ENCODE measurements around the gene AIG1. TPM values are rescaled to one million over a fixed set of nuclear protein-coding genes. Genes with fewer than 3 reads are reported as not detected.

The AIG1 gene
- total and polyA plus RNA-seq, 2 of the 13 experiments (the other 11 are each of a cell fraction or from before 2014, with no cell fraction given) = 115 to 197 TPM

DNA sequence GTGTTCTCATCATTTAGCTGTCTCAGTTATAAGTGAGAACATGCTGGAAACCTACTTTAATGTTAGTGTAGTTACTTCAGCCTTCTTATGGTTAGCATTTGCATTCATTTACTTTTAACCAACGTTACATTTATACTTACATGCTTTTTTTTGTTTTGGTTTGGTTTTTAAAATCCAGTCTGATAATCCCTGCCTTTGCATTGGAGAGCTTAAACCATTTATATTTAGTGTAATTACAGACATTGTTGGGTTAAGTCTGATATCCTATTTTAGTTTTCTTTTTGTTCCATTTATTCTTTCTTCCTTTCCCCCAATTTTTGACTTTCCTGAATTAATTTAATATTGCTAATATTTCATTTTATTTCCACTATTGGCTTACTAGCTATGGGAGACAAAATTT lies 70.2 kb downstream of the AIG1 start:
- DNase-seq (ENCODE audit: low spot score) = no peak
- no peak for ATAC-seq
- BruUV-seq (replicated peaks) = no TSS peak
- no peak overlapping the region for H2AFZ ChIP-seq (ENCODE audit: low read length)
- no peaks in the 10 kb centered on the region for H4K20me1 ChIP-seq (ENCODE audit: insufficient read depth, low read length)
- H3K36me3 ChIP-seq (replicated peaks in 1 of 2; ENCODE audit: control insufficient read depth in 1 of 2, insufficient read depth in 2 of 2, low read length in 2 of 2) = peaks cover 0 to under 1% of the 10 kb centered on the region in 2 experiments; a peak in 3 of 5 replicates
- H3K79me2 ChIP-seq (ENCODE audit: insufficient read depth, low read length) = no peaks in the 10 kb centered on the region
- POLR2A ChIA-PET = no interaction called here
- H3K9ac ChIP-seq (ENCODE audit: insufficient read depth, low read depth, low read length) = no peak overlapping the region
- no peak overlapping the region for H3K4me3 ChIP-seq (replicated peaks in 1 of 3; ENCODE audit: insufficient read depth in 1 of 3, low read depth in 2 of 3, low read length in 3 of 3)
- in situ Hi-C loops (cut with HindIII; ENCODE audit: extremely low pct_ligation_motif_present, low pct_unique_long_range_greater_than_20kb) (no loop called here), intact Hi-C loops (cut with micrococcal nuclease; ENCODE audit: unreplicated experiment) (no loop called here)
- H3K9me3 ChIP-seq (ENCODE audit: low read length) = peaks cover 8% of the 10 kb centered on the region; the same call in 1 of the 2 replicates
- no peak for FAIRE-seq
- no peaks in the 10 kb centered on the region for H3K4me1 ChIP-seq (ENCODE audit: insufficient read depth, low read length)
- 97% methylated on average over 1 of the region's 1 CpG for WGBS (ENCODE audit: low lambda C conversion rate)
- no peak overlapping the region for H3K27ac ChIP-seq (ENCODE audit: extremely low read length, insufficient read depth, low read length)
- H3K4me2 ChIP-seq (ENCODE audit: low read depth, low read length) = no peak overlapping the region
- TF ChIP-seq, protein P1, sequence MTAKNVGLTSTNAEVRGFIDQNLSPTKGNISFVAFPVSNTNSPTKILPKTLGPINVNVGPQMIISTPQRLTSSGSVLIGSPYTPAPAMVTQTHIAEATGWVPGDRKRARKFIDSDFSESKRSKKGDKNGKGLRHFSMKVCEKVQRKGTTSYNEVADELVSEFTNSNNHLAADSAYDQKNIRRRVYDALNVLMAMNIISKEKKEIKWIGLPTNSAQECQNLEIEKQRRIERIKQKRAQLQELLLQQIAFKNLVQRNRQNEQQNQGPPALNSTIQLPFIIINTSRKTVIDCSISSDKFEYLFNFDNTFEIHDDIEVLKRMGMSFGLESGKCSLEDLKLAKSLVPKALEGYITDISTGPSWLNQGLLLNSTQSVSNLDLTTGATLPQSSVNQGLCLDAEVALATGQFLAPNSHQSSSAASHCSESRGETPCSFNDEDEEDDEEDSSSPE (CRISPR knock-in tag; IDR thresholded peaks at IDR 0.05) = no peak
- TF ChIP-seq MNT (IDR thresholded peaks at IDR 0.05) = 0 out of 2 replicates have a peak, but pooled peaks have one; percentile 10
- H3K27me3 ChIP-seq (ENCODE audit: control insufficient read depth in 1 of 2, insufficient read depth in 2 of 2, low read length in 2 of 2) = no peaks in the 10 kb centered on the region
- CTCF ChIA-PET (ENCODE audit: low intra/inter-chr PET ratio, low total read pairs) = no interaction called here

- intact Hi-C loops (cut with micrococcal nuclease; ENCODE audit: unreplicated experiment) = no loop called here
- no peak for DNase-seq (ENCODE audit: low spot score)
- in situ Hi-C loops (cut with HindIII; ENCODE audit: extremely low pct_ligation_motif_present, low pct_unique_long_range_greater_than_20kb) = no loop called here
- H3K27ac ChIP-seq (ENCODE audit: extremely low read length, insufficient read depth, low read length) = no peak overlapping the region
- no peak overlapping the region for H3K4me3 ChIP-seq (replicated peaks in 1 of 3; ENCODE audit: insufficient read depth in 1 of 3, low read depth in 2 of 3, low read length in 3 of 3)
- whole genome bisulfite sequencing (ENCODE audit: low lambda C conversion rate) = 100% methylated on average over 2 of the region's 2 CpGs
- H3K36me3 ChIP-seq (replicated peaks in 1 of 2; ENCODE audit: control insufficient read depth in 1 of 2, insufficient read depth in 2 of 2, low read length in 2 of 2) = peaks cover 2 to 16% of the 10 kb centered on the region in 2 experiments; a peak in 4 of 5 replicates
- H4K20me1 ChIP-seq (ENCODE audit: insufficient read depth, low read length) = no peaks in the 10 kb centered on the region
- no TSS peak for BruUV-seq (replicated peaks)
- no peaks in the 10 kb centered on the region for H3K79me2 ChIP-seq (ENCODE audit: insufficient read depth, low read length)
- H3K9me3 ChIP-seq (ENCODE audit: low read length) = peaks cover 8% of the 10 kb centered on the region; the same call in 1 of the 2 replicates
- no peak for ATAC-seq
- H2AFZ ChIP-seq (ENCODE audit: low read length) = no peak overlapping the region
- no peak for FAIRE-seq
- TF ChIP-seq ZMAT5 (CRISPR knock-in tag; IDR thresholded peaks at IDR 0.05; ENCODE audit: borderline replicate concordance, low read depth) (no peak), NFYB (CRISPR knock-in tag; IDR thresholded peaks at IDR 0.05) (no peak), ZNF460 (CRISPR knock-in tag; IDR thresholded peaks at IDR 0.05; ENCODE audit: borderline replicate concordance) (no peak), ZNF143 (CRISPR knock-in tag; IDR thresholded peaks at IDR 0.05) (no peak)
- CTCF ChIA-PET (ENCODE audit: low intra/inter-chr PET ratio, low total read pairs) = no interaction called here
- H3K9ac ChIP-seq (ENCODE audit: insufficient read depth, low read depth, low read length) = no peak overlapping the region
- POLR2A ChIA-PET = no interaction called here
- H3K4me2 ChIP-seq (ENCODE audit: low read depth, low read length) = no peak overlapping the region
- H3K27me3 ChIP-seq (ENCODE audit: control insufficient read depth in 1 of 2, insufficient read depth in 2 of 2, low read length in 2 of 2) = no peaks in the 10 kb centered on the region
- no peaks in the 10 kb centered on the region for H3K4me1 ChIP-seq (ENCODE audit: insufficient read depth, low read length)
These were observed 74.6 kb downstream of the AIG1 start for GRCh38 chr6:143135325-143135724.

All from HepG2 (cell line).